SK-N-MC (cell line): Measurements from ENCODE around the gene GABBR2.

Experiments
- DNase-seq: peaks from one replicate; pipeline ENCODE4 v3.0.0-alpha.2; 2011; ENCODE audit warnings: low read depth, low spot score
- H3K27ac ChIP-seq: fragments of 200-600 bp; sonication (generic); 2 replicates; pipeline ENCODE4 v1.5.1; 2016; ENCODE audit warnings: mixed run types
- H3K36me3 ChIP-seq: fragments of 200-600 bp; sonication (generic); 2 replicates; pipeline ENCODE4 v1.6.1; 2017; ENCODE audit warnings: antibody characterized with exemption, low read length, mixed read lengths; ENCODE audit not compliant: insufficient read depth
- H3K4me3 ChIP-seq: fragments of 200-600 bp; sonication (generic); 2 replicates; pipeline ENCODE4 v1.5.1; 2016
- H3K9ac ChIP-seq: fragments of 200-600 bp; sonication (generic); 2 replicates; pipeline ENCODE4 v1.8.0; 2017; ENCODE audit warnings: mixed run types, mixed read lengths; ENCODE audit not compliant: insufficient read length
- H3K9me3 ChIP-seq: fragments of 200-600 bp; sonication (generic); 2 replicates; pipeline ENCODE4 v1.6.1; 2017; ENCODE audit warnings: low read depth, mild to moderate bottlenecking, antibody characterized with exemption, low read length, moderate library complexity, mixed read lengths
- EZH2 ChIP-seq: fragments of 200-600 bp; sonication (generic); IDR thresholded peaks from one replicate; pipeline ENCODE4 v1.6.1; 2017; ENCODE audit warnings: antibody characterized with exemption
- FOXP2 ChIP-seq: optimal IDR thresholded peaks from 2 replicates; pipeline ENCODE3; 2011; ENCODE audit warnings: mild to moderate bottlenecking, moderate library complexity; ENCODE audit not compliant: insufficient read depth; ENCODE audit errors: extremely low read length, control extremely low read depth
- POLR2AphosphoS5 ChIP-seq: IDR thresholded peaks from 2 replicates; pipeline ENCODE4 v1.6.1; 2012; ENCODE audit warnings: mild to moderate bottlenecking, low read depth, low read length, borderline replicate concordance

Gene GABBR2

GRCh38 chr9:98255061-98255577 is 453.6 kb downstream of the GABBR2 start:
- no peaks in the 10 kb centered on the region for H3K36me3 ChIP-seq
- TF ChIP-seq EZH2 (no peak), FOXP2 (no peak), POLR2AphosphoS5 (no peak)
- no peak overlapping the region for H3K27ac ChIP-seq
- H3K4me3 ChIP-seq: peak overlapping the region; percentile 99
- no peak for DNase-seq
- H3K9me3 ChIP-seq: no peaks in the 10 kb centered on the region
- peak overlapping the region; percentile 58 for H3K9ac ChIP-seq

GRCh38 chr9:98254228-98255060 is 454.3 kb downstream of the GABBR2 start:
- Histone ChIP-seq H3K9ac (no peak overlapping the region), H3K9me3 (no peaks in the 10 kb centered on the region), H3K27ac (no peak overlapping the region), H3K4me3 (peak overlapping the region; percentile 99), H3K36me3 (no peaks in the 10 kb centered on the region)
- no peak for DNase-seq
- TF ChIP-seq POLR2AphosphoS5 (no peak), EZH2 (no peak), FOXP2 (no peak)

GRCh38 chr9:98253565-98253964 is 455.2 kb downstream of the GABBR2 start:
- Histone ChIP-seq H3K9me3 (no peaks in the 10 kb centered on the region), H3K9ac (no peak overlapping the region), H3K36me3 (no peaks in the 10 kb centered on the region), H3K27ac (no peak overlapping the region), H3K4me3 (no peak overlapping the region)
- DNase-seq: no peak
- TF ChIP-seq EZH2: no peak
- TF ChIP-seq POLR2AphosphoS5: no peak
- no peak for TF ChIP-seq FOXP2

GRCh38 chr9:98251551-98251950 is 457.2 kb downstream of the GABBR2 start:
- no peaks in the 10 kb centered on the region for H3K9me3 ChIP-seq
- DNase-seq: no peak
- no peak overlapping the region for H3K9ac ChIP-seq
- no peak overlapping the region for H3K27ac ChIP-seq
- H3K36me3 ChIP-seq: no peaks in the 10 kb centered on the region
- H3K4me3 ChIP-seq: no peak overlapping the region
- TF ChIP-seq FOXP2: no peak
- no peak for TF ChIP-seq EZH2
- TF ChIP-seq POLR2AphosphoS5: no peak

- Histone ChIP-seq H3K4me3 (no peak overlapping the region), H3K9me3 (no peaks in the 10 kb centered on the region), H3K9ac (no peak overlapping the region), H3K27ac (no peak overlapping the region), H3K36me3 (no peaks in the 10 kb centered on the region)
- no peak for TF ChIP-seq FOXP2
- TF ChIP-seq POLR2AphosphoS5: no peak
- no peak for TF ChIP-seq EZH2
- no peak for DNase-seq
Measured at GRCh38 chr9:98249771-98250170, 459.0 kb downstream of the GABBR2 start.

GRCh38 chr9:98248737-98249474 is 459.8 kb downstream of the GABBR2 start:
- H3K9me3 ChIP-seq: no peaks in the 10 kb centered on the region
- DNase-seq: no peak
- TF ChIP-seq FOXP2 (no peak), POLR2AphosphoS5 (no peak), EZH2 (no peak)
- H3K9ac ChIP-seq: no peak overlapping the region
- no peaks in the 10 kb centered on the region for H3K36me3 ChIP-seq
- no peak overlapping the region for H3K4me3 ChIP-seq
- no peak overlapping the region for H3K27ac ChIP-seq

- TF ChIP-seq POLR2AphosphoS5: no peak
- no peak for TF ChIP-seq EZH2
- no peak for TF ChIP-seq FOXP2
- Histone ChIP-seq H3K4me3 (no peak overlapping the region), H3K27ac (no peak overlapping the region), H3K9ac (no peak overlapping the region), H3K9me3 (no peaks in the 10 kb centered on the region), H3K36me3 (no peaks in the 10 kb centered on the region)
- no peak for DNase-seq
Measured at GRCh38 chr9:98247831-98248657, 460.7 kb downstream of the GABBR2 start.

GRCh38 chr9:98242426-98242825 is 466.3 kb downstream of the GABBR2 start:
- TF ChIP-seq FOXP2 (no peak), EZH2 (no peak), POLR2AphosphoS5 (no peak)
- Histone ChIP-seq H3K36me3 (no peaks in the 10 kb centered on the region), H3K9ac (no peak overlapping the region), H3K9me3 (no peaks in the 10 kb centered on the region), H3K4me3 (no peak overlapping the region), H3K27ac (no peak overlapping the region)
- DNase-seq: no peak
